ENCODE data around the gene SELENBP1.

The SELENBP1 gene

GRCh38 chr1:151344291-151344690 lies 28.2 kb downstream of the SELENBP1 start:
- DNase-seq (ENCODE audit: low read depth in 2 of 2): no peak

GRCh38 chr1:151343587-151343986 lies 28.9 kb downstream of the SELENBP1 start:
- no peak for DNase-seq (ENCODE audit: low read depth in 2 of 2)

GRCh38 chr1:151342569-151342968 lies 29.9 kb downstream of the SELENBP1 start:
- no peak for DNase-seq (ENCODE audit: low read depth in 2 of 2)

- no peak for DNase-seq (ENCODE audit: low read depth in 2 of 2)
These were observed 30.5 kb downstream of the SELENBP1 start for GRCh38 chr1:151342021-151342420.

GRCh38 chr1:151340870-151341754 lies 31.4 kb downstream of the SELENBP1 start:
- DNase-seq (ENCODE audit: low read depth in 2 of 2): peak; percentile 15 to 27

- no peak for DNase-seq (ENCODE audit: low read depth in 2 of 2)
These were observed 35.9 kb downstream of the SELENBP1 start for GRCh38 chr1:151336556-151336955.

GRCh38 chr1:151334822-151335221 lies 37.7 kb downstream of the SELENBP1 start:
- DNase-seq (ENCODE audit: low read depth in 2 of 2): no peak

- no peak for DNase-seq (ENCODE audit: low read depth in 2 of 2)
These were observed 44.4 kb downstream of the SELENBP1 start for GRCh38 chr1:151327903-151328674.

- peak; percentile 72 to 80 for DNase-seq (ENCODE audit: low read depth in 2 of 2)
These were observed 45.1 kb downstream of the SELENBP1 start, which contains the start of gene PI4KB for GRCh38 chr1:151327223-151327902. TSS of gene PI4KB (minus strand) at chr1:151327416. CDS start at chr1:151316481, 10,935 bp downstream.

GRCh38 chr1:151326619-151327222 lies 45.8 kb downstream of the SELENBP1 start:
- DNase-seq (ENCODE audit: low read depth in 2 of 2): peak; percentile 30 to 49

GRCh38 chr1:151325646-151326429 lies 46.7 kb downstream of the SELENBP1 start:
- no peak for DNase-seq (ENCODE audit: low read depth in 2 of 2)

- DNase-seq (ENCODE audit: low read depth in 2 of 2): no peak
These were observed 47.3 kb downstream of the SELENBP1 start for GRCh38 chr1:151325231-151325630.

GRCh38 chr1:151324390-151324930 lies 48.0 kb downstream of the SELENBP1 start:
- no peak for DNase-seq (ENCODE audit: low read depth in 2 of 2)

- DNase-seq (ENCODE audit: low read depth in 2 of 2): no peak
These were observed 53.5 kb downstream of the SELENBP1 start for GRCh38 chr1:151318975-151319374.

GRCh38 chr1:151315565-151316235 lies 56.8 kb downstream of the SELENBP1 start:
- DNase-seq (ENCODE audit: low read depth in 2 of 2): no peak
